ENCODE data around the gene DLL1. TPM values are rescaled to one million over a fixed set of nuclear protein-coding genes. Genes with fewer than 3 reads are reported as not detected.

The DLL1 gene
- total RNA-seq, 1 donor: 0.36 TPM

DNA sequence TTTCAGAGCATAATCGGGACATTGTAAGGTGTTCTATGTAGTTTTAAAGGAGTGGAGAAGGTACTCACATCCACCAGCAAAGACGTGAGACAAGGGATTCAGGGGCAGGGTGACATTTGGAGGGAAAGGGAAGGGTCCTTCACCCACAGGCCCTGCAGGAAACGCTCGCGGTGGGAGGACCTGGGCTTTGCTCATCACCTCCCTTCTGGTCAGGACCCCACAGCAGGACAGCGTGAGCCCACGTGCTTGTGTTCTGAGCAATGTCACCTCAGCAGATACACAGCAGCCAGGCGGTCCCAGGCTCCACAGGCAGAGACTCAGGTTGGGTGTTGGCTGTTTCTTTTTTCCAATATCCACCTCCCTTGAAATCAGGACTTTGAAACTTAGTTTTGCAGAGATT, 27.5 kb downstream of the DLL1 start:
- Histone ChIP-seq H3K27me3 (ENCODE audit: insufficient read depth, low read length) (peaks cover 6% of the 10 kb centered on the region), H4K20me1 (ENCODE audit: insufficient read depth, low read length) (no peaks in the 10 kb centered on the region), H3K4me3 (ENCODE audit: insufficient read depth, low read length) (no peak overlapping the region), H3K9me3 (ENCODE audit: low read depth, low read length) (no peaks in the 10 kb centered on the region), H3K79me2 (ENCODE audit: insufficient read depth, low read length) (no peaks in the 10 kb centered on the region), H3K27ac (ENCODE audit: low read depth, low read length) (no peak overlapping the region), H3K4me1 (ENCODE audit: insufficient read depth, low read length) (no peaks in the 10 kb centered on the region), H3K36me3 (ENCODE audit: insufficient read depth, low read length) (no peaks in the 10 kb centered on the region), H3K4me2 (ENCODE audit: insufficient read depth, low read length) (no peak overlapping the region), H2AFZ (ENCODE audit: low read length) (no peak overlapping the region)
- no peak for TF ChIP-seq CTCF (IDR thresholded peaks at IDR 0.05; ENCODE audit: extremely low read depth, low read depth, low read length)
- no peak for DNase-seq (ENCODE audit: insufficient read length, low spot score, missing footprints)

DNA sequence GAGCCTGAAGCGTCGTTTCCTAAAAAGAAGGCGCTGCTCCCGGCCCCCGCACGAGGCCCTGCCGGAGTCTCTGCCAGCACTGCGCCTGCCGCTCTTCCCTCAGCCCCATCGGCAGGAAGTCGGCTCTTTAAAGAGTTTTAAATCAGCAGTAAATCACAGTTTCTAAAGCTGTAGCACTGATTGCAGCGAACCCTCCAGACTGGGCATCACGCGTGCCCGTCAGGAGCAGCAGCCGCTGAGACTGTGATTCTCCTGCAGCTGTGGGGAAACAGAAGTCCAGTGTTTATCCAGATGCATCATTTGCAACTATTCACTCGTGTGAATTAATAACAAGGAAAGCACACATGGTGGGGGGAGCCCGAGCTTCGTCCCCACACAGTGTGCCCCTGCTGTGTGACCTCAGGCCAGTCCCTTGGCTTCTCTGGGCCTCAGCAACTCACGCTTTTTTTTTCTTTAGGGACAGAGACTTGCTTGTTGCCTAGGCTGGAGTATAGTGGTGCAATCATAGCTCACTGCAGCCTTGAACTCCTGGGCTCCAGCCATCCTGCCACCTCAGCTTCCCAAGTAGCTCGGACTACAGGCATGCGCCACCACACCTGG, 28.3 kb downstream of the DLL1 start:
- H4K20me1 ChIP-seq (ENCODE audit: insufficient read depth, low read length): no peaks in the 10 kb centered on the region
- peaks cover 6% of the 10 kb centered on the region for H3K27me3 ChIP-seq (ENCODE audit: insufficient read depth, low read length)
- H3K4me1 ChIP-seq (ENCODE audit: insufficient read depth, low read length): no peaks in the 10 kb centered on the region
- H3K4me2 ChIP-seq (ENCODE audit: insufficient read depth, low read length): no peak overlapping the region
- no peak overlapping the region for H3K4me3 ChIP-seq (ENCODE audit: insufficient read depth, low read length)
- no peak overlapping the region for H3K27ac ChIP-seq (ENCODE audit: low read depth, low read length)
- H2AFZ ChIP-seq (ENCODE audit: low read length): no peak overlapping the region
- H3K36me3 ChIP-seq (ENCODE audit: insufficient read depth, low read length): no peaks in the 10 kb centered on the region
- no peaks in the 10 kb centered on the region for H3K9me3 ChIP-seq (ENCODE audit: low read depth, low read length)
- no peak for DNase-seq (ENCODE audit: insufficient read length, low spot score, missing footprints)
- TF ChIP-seq CTCF (IDR thresholded peaks at IDR 0.05; ENCODE audit: extremely low read depth, low read depth, low read length): no peak
- H3K79me2 ChIP-seq (ENCODE audit: insufficient read depth, low read length): no peaks in the 10 kb centered on the region

- Histone ChIP-seq H3K27ac (ENCODE audit: low read depth, low read length) (no peak overlapping the region), H3K9me3 (ENCODE audit: low read depth, low read length) (no peaks in the 10 kb centered on the region), H3K4me3 (ENCODE audit: insufficient read depth, low read length) (no peak overlapping the region), H3K4me2 (ENCODE audit: insufficient read depth, low read length) (no peak overlapping the region), H3K4me1 (ENCODE audit: insufficient read depth, low read length) (no peaks in the 10 kb centered on the region), H3K36me3 (ENCODE audit: insufficient read depth, low read length) (no peaks in the 10 kb centered on the region), H3K27me3 (ENCODE audit: insufficient read depth, low read length) (peaks cover 6% of the 10 kb centered on the region), H3K79me2 (ENCODE audit: insufficient read depth, low read length) (no peaks in the 10 kb centered on the region), H4K20me1 (ENCODE audit: insufficient read depth, low read length) (no peaks in the 10 kb centered on the region), H2AFZ (ENCODE audit: low read length) (no peak overlapping the region)
- no peak for TF ChIP-seq CTCF (IDR thresholded peaks at IDR 0.05; ENCODE audit: extremely low read depth, low read depth, low read length)
- no peak for DNase-seq (ENCODE audit: insufficient read length, low spot score, missing footprints)
Measured at GRCh38 chr6:170261643-170262488, 29.0 kb downstream of the DLL1 start.

DNA sequence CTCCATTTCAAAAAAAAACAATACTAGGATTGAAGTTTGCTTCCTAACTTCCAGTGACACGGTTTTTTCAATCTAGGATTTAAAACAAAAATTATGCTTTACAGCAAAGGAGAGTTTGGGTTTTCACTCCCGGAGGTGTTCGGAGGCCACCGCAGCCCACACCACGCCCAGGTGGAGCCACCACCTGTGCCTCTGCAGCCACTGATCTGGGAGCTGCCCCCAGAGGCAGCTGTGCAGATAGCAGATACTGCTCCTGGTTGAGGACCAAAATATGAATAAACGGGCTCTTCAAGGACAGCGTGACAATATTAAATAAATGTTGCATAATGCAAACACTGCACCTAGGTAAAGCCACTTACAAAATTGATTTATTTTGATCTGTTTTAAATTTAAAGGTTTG, 30.2 kb downstream of the DLL1 start:
- Histone ChIP-seq H3K27ac (ENCODE audit: low read depth, low read length) (no peak overlapping the region), H3K79me2 (ENCODE audit: insufficient read depth, low read length) (no peaks in the 10 kb centered on the region), H4K20me1 (ENCODE audit: insufficient read depth, low read length) (no peaks in the 10 kb centered on the region), H3K9me3 (ENCODE audit: low read depth, low read length) (no peaks in the 10 kb centered on the region), H3K4me1 (ENCODE audit: insufficient read depth, low read length) (no peaks in the 10 kb centered on the region), H3K27me3 (ENCODE audit: insufficient read depth, low read length) (peaks cover 6% of the 10 kb centered on the region), H3K4me2 (ENCODE audit: insufficient read depth, low read length) (no peak overlapping the region), H3K36me3 (ENCODE audit: insufficient read depth, low read length) (no peaks in the 10 kb centered on the region), H3K4me3 (ENCODE audit: insufficient read depth, low read length) (no peak overlapping the region), H2AFZ (ENCODE audit: low read length) (no peak overlapping the region)
- DNase-seq (ENCODE audit: insufficient read length, low spot score, missing footprints): no peak
- no peak for TF ChIP-seq CTCF (IDR thresholded peaks at IDR 0.05; ENCODE audit: extremely low read depth, low read depth, low read length)
